Stimulated activated CD4-positive, alpha-beta T cell treated with anti-CD3 and anti-CD28 coated beads, TNF-alpha, amount 100 ng/mL, for 24 hours (primary cell): Measurements from ENCODE around the gene PDCD10.
A peak's percentile ranks its signal among the peaks of the same experiment; 100 is the strongest.

ENCODE experiments used
- DNase-seq, 3 experiments: peaks; one replicate each; pipeline ENCODE4 v3.0.0-alpha.2; 2020; ENCODE audit warnings: low read depth in 3 of 3

The PDCD10 gene

GRCh38 chr3:167735233-167736138 lies 794 bp upstream of the PDCD10 start, which contains the start of gene SERPINI1:
Gene SERPINI1, plus strand, starts transcription at chr3:167735721. Its CDS starts 53,408 bp downstream, at chr3:167789129.
- DNase-seq, result peak; percentile 52 to 75 (median 59)

- no peak for DNase-seq
Measured at GRCh38 chr3:167733961-167734497, 663 bp downstream of the PDCD10 start.

DNA sequence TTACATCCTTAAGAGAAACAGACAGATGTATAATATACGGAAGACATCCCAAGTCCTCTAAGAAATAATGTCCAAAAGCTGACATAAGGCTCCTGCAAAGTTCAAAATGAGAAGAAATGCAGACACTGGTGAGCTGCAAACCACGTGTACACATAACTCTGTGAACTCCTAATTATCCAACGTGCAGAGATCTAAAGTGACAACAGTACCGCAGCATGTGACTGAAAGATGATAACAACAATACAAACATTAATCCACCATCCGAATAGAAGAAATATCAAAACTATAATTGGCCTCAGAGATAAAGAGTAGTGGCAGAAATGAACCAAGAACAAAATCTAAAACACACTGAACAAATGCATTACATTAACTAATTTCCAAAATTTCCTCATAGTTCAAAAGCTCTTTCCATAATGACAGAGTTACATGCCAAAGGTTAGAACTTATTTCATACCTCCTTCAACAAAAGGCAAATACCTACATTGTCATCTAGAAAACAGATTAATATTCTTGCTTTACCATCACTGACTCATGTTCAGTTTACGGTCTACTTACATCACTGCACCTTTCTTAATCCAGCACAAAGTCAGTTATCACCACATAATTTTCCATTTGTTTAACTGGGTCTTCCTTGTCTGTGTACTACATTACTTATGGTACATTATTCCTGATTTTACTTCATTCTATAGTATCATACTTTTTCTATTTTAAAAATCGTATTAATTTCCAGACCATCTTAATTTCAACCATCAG lies 2.2 kb downstream of the PDCD10 start:
- no peak for DNase-seq

- DNase-seq, result no peak
Measured at GRCh38 chr3:167731393-167731792, 3.3 kb downstream of the PDCD10 start.

DNA sequence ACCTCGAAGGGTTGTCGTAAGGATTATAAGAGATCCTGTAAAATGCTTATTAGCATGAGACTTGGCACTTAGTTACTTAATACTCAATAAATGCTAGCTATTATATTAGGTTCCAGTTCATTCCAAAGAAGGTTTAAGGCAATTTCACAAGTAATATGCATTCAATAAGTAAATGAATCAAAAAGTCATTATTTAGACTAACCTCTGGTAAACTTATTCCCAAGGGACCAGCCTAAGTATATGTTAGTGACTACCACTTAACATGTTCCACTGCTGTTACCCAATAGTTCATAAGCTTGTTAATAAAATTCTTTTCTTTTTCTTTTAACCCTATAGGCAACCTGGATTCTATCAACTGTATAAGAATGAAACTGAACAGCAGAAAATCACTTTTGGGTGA lies 5.1 kb downstream of the PDCD10 start:
- no peak for DNase-seq

DNA sequence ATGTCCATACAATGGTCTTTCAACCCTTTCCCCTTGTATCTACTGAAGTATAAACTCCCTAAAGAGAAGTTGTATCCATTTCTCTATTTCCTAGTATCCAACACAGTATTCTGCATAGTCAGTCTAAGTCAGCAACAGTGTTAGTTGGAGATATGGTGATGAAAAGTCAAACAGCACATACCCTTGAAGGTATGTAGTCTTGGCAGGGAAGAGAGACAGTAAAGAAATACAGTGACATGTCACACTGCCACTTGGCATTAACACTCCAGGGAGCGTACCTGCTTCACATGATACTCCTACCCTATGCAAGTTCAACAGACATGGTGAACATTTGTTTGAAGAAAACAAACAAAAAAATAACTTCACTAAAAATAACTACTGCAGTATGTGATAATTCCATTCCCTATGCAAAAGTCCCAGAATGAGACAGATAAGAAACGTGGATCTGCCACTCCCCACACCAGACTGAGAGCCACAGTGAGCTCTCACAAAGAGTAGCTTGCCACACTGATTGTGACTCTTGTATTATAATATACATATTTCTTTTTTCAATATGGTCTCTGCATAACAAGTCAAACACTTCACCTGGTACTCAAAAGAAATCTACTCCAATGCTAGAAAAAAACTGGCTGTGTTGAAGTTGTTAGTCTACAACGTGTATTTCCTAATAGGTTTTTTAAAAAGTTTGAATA lies 5.9 kb downstream of the PDCD10 start:
- DNase-seq, result no peak

DNA sequence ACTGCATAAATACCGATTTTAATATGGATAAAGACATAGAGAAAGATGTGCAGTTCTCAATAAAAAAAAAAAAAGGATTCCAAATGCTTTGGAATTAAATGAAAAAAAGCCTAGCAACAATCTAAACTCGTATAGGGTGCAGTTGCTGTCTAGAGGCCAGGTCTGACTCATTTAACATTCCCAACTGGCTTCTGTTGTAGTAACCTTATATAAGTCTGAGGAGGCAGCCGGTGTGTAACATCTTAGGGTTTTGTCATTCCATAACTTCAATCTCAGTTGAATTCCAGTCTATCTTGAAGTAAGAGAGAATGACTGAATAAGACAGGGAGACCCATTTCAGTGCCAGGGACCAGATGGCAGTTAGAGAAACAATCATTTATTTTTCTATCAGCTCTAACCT lies 6.5 kb downstream of the PDCD10 start:
- no peak for DNase-seq

- no peak for DNase-seq
Measured at GRCh38 chr3:167723872-167724271, 10.8 kb downstream of the PDCD10 start.

- DNase-seq, result no peak
Measured at GRCh38 chr3:167723025-167723512, 11.6 kb downstream of the PDCD10 start.

- DNase-seq, result no peak
Measured at GRCh38 chr3:167718582-167718981, 16.1 kb downstream of the PDCD10 start.

DNA sequence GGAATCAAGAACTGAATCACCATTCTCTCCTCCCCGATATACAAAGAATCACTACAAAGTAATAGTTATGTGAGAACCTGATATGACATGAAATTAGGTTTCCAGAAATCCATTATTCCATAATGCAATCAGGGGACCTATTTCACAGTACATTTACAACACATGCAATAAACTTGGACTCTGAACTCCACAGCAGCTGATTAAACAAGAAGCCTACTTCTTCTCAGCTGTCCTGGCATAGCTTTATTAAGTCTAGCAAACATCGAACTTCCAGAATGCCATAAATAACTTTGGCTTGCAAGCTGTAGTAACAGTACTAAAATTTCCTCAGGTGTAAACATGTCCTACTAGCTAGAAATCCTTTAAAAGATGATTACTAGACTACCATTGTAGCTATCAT lies 17.8 kb downstream of the PDCD10 start:
- no peak for DNase-seq

DNA sequence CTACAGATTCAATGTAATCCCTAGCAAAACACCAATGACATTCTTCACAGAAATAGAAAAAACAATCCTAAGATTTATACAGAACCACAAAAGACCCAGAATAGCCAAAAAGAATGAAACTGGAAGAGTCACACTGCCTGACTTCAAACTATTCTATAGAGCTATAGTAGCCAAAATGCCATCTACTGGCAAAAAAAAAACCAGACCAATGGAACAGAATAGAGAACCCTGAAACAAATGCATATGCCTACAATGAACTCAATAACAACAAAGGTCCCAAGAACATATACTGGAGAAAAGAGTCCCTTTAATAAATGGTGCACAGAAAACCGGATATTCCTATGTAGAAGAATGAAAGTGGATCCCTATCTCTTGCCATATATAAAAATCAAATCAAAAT lies 19.8 kb downstream of the PDCD10 start:
- DNase-seq, result no peak

DNA sequence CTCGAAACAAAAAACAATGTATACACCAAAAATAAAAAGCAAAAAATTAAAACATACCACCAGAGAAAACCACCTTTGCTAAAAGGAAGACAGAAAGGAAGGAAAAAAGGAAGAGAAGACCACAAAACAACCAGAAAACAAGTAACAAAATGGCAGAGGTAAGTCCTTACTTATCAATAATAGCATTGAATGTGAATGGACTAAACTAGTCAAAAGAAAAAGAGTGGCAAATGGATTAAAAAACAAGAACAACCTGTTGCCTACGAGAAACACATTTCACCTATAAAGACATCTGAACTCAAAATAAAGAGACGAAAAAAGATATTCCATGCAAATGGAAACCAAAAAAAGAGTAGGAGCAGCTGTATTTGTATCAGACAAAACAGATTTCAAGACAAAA lies 22.2 kb downstream of the PDCD10 start:
- no peak for DNase-seq

DNA sequence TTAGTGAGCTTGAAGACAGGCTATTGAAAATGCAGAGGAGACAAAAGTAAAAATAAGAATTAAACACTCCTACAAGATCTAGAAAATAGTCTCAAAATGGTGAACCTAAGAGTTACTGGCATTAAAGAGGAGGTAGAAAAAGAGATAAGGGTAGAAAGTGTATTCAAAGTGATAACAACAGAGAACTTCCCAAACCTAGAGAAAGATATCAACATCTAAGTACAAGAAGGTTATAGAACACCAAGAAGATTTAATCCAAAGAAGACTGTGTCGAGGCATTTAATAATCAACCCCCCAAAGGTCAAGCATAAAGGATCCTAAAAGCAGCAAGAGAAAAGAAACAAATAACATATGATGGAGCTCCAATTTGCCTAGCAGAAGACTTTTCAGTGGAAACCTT lies 23.3 kb downstream of the PDCD10 start:
- no peak for DNase-seq

GRCh38 chr3:167710552-167710951 lies 24.1 kb downstream of the PDCD10 start:
- DNase-seq, result no peak

DNA sequence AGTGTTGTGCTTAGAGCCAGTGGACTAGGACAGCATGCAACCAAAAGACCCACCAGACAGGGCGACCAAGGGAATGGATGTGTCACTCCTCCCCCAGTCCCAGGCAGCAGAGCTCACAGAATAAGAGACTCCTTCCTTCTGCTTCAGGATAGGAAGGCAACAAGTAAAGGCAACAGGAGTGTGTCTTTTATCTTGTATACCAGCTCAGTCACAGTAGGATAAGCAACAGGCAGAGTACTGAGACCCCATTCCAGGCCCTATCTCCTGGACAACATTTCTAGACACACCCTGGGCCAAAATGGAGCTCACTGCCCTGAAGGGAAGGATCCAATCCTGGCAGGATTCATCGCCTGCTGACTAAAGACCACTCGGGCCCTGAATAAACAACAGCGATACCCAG lies 25.0 kb downstream of the PDCD10 start:
- no peak for DNase-seq

- DNase-seq, result no peak
Measured at GRCh38 chr3:167705840-167706239, 28.9 kb downstream of the PDCD10 start.

GRCh38 chr3:167700926-167701325 lies 33.8 kb downstream of the PDCD10 start:
- DNase-seq, result no peak

GRCh38 chr3:167700046-167700445 lies 34.6 kb downstream of the PDCD10 start:
- no peak for DNase-seq

DNA sequence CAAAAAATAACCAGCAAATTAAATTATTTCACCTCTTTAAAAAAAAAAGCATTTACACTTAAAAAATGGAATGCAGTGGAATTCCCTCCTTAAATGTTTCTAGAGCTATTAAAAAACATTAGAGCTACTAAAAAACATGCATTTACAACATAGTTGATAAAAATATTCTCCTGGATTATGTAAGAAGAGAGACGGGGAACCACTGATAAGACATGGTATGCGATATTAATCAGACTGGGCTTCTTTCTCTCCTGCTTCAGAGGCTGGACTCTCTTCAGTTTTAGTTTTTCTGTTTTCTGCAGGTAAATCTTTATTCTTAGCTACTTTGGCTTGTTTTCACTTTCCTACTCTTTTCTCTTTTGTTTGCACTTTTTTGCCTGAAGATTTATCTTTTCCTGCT lies 40.6 kb downstream of the PDCD10 start:
- no peak for DNase-seq

GRCh38 chr3:167691366-167691765 lies 43.3 kb downstream of the PDCD10 start:
- DNase-seq, result peak in 2 of 3 experiments; percentile 3 to 25
